NCI-H345 (cell line): ENCODE measurements around the gene POFUT1.
"Not testable (repeated sequence)": the region's sequence is repeated elsewhere in the genome, so short reads cannot be mapped to it uniquely, and the experiment has no call there.

Source experiments
- DNase-seq: peaks from one replicate; lab custom pipeline; 2025; lab: John Stamatoyannopoulos, UW

The POFUT1 gene

GRCh38 chr20:32207626-32208498 lies at the start of gene POFUT1, which contains the start of gene PLAGL2:
POFUT1 (plus strand) TSS chr20:32207880; CDS start chr20:32207942, 62 bp downstream.
PLAGL2 (minus strand) TSS chr20:32207743; CDS start chr20:32202178, 5,565 bp downstream.
- DNase-seq: peak; percentile 95

GRCh38 chr20:32158351-32158750 lies 49.3 kb upstream of the POFUT1 start:
- DNase-seq: no peak

- no peak for DNase-seq
Observed at GRCh38 chr20:32158943-32159660, 48.6 kb upstream of the POFUT1 start.

GRCh38 chr20:32159766-32160221 lies 47.9 kb upstream of the POFUT1 start:
- no peak for DNase-seq

- no peak for DNase-seq
Observed at GRCh38 chr20:32160341-32160740, 47.3 kb upstream of the POFUT1 start.

GRCh38 chr20:32162351-32162750 lies 45.3 kb upstream of the POFUT1 start:
- DNase-seq: no peak

GRCh38 chr20:32163951-32164350 lies 43.7 kb upstream of the POFUT1 start:
- DNase-seq: no peak

GRCh38 chr20:32164984-32165735 lies 42.5 kb upstream of the POFUT1 start:
- no peak for DNase-seq

- no peak for DNase-seq
Observed at GRCh38 chr20:32165836-32166545, 41.7 kb upstream of the POFUT1 start.

- DNase-seq: no peak
Observed at GRCh38 chr20:32167552-32167951, 40.1 kb upstream of the POFUT1 start.

GRCh38 chr20:32168184-32168910 lies 39.3 kb upstream of the POFUT1 start:
- DNase-seq: no peak

GRCh38 chr20:32177696-32178095 lies 30.0 kb upstream of the POFUT1 start:
- not testable (repeated sequence) for DNase-seq

GRCh38 chr20:32179515-32179914 lies 28.2 kb upstream of the POFUT1 start:
- no peak for DNase-seq

- DNase-seq: no peak
Observed at GRCh38 chr20:32179934-32180333, 27.7 kb upstream of the POFUT1 start.

- no peak for DNase-seq
Observed at GRCh38 chr20:32181606-32182005, 26.1 kb upstream of the POFUT1 start.

GRCh38 chr20:32183947-32184635 lies 23.6 kb upstream of the POFUT1 start:
- no peak for DNase-seq

- DNase-seq: no peak
Observed at GRCh38 chr20:32184961-32185603, 22.6 kb upstream of the POFUT1 start.

GRCh38 chr20:32186506-32186905 lies 21.2 kb upstream of the POFUT1 start:
- DNase-seq: no peak

- DNase-seq: no peak
Observed at GRCh38 chr20:32188376-32189122, 19.1 kb upstream of the POFUT1 start.
